Spleen (tissue), 7 donors: Measurements from ENCODE around the gene MMP14.

Experiments
- CTCF ChIP-seq, 11 experiments: fragments of 200-600 bp in 7 of 11; fragments of 450-650 bp in 4 of 11; sonication (generic) in 4 of 11; IDR thresholded peaks in 8 of 11; conservative IDR thresholded peaks in 3 of 11; 1 replicate in 7 of 11; 2 replicates in 4 of 11; pipeline versions ENCODE4 v1.4.0 to v1.8.0; 2016 to 2021; ENCODE audit warnings: antibody characterized with exemption in 11 of 11, inconsistent platforms in 4 of 11, mild to moderate bottlenecking in 1 of 11
- POLR2A ChIP-seq, 3 donors: fragments of 450-650 bp; IDR thresholded peaks; one replicate each; pipeline ENCODE4 v1.5.1; 2017; ENCODE audit warnings: antibody characterized with exemption in 3 of 3, mild to moderate bottlenecking in 1 of 3
- donor health status: DM: no; HTN: no; CAD: no; lungs with moderate emphysema.
- donor health status: DM: no; HTN: no; CAD: no.
- donor health status: DM: no; HTN: no; CAD: no.

DNA sequence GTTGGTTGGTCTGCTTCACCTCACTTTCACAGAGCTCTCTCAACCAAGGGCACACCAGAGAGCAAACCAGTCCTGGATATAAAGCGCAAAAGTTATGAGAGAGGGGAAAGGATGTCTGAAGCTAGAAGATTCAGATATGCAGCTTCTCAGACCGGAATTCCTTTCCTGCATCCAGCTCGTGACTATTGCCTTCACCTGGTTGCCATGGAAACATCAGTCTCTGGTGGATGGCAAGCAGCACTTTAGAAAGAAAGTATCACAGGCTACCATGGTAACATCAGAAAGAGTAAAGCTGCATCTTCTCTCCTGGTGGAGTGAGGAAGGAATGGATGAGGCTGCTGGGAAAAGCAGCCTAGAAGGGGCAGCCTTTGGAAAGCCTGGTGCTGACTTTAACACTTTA is 60.4 kb downstream of the MMP14 start:
- TF ChIP-seq POLR2A (IDR thresholded peaks at IDR 0.05) (no peak), CTCF (IDR thresholded peaks at IDR 0.05 in 8 of 11, conservative IDR thresholded peaks at IDR 0.05 in 3 of 11) (no peak)
